H1 (cell line): Measurements from ENCODE around the gene HECTD4. TPM values are rescaled to one million over a fixed set of nuclear protein-coding genes. Genes with fewer than 3 reads are reported as not detected.

Experiments used
- CTCF ChIA-PET: fragments of 300-600 bp; sonication (Branson Sonifier 250); formaldehyde crosslinking; loops from one replicate; lab custom pipeline; 2021; ENCODE audit not compliant: partially characterized antibody; lab: Charles Lee
- POLR2A ChIA-PET: fragments of 300-600 bp; sonication (Branson Sonifier 250); formaldehyde crosslinking; loops from one replicate; lab custom pipeline; 2021; ENCODE audit warnings: inconsistent platforms; ENCODE audit not compliant: partially characterized antibody; lab: Charles Lee
- DNase-seq, 2 experiments: peaks; one replicate each; pipeline versions ENCODE4 v3.0.0 to v3.0.0-alpha.2; 2010 to 2022; ENCODE audit warnings: low spot score in 2 of 2, low read depth in 1 of 2, mixed read lengths in 1 of 2
- FAIRE-seq: peaks from 2 replicates; lab custom pipeline; 2011; peaks lifted over from hg19 to GRCh38; lab: Jason Lieb, UNC
- H2AFZ ChIP-seq: 2 replicates; pipeline ENCODE4 v1.8.1; 2012; ENCODE audit warnings: low read length, inconsistent platforms
- H2AK5ac ChIP-seq: 2 replicates; pipeline ENCODE4 v1.6.1; 2013; ENCODE audit warnings: low read depth, low read length
- H2BK120ac ChIP-seq: replicated peaks from 2 replicates; pipeline ENCODE3; 2013; ENCODE audit warnings: low read depth, low read length, inconsistent platforms
- H2BK12ac ChIP-seq: 2 replicates; pipeline ENCODE4 v1.6.1; 2013; ENCODE audit warnings: low read depth, low read length
- H2BK15ac ChIP-seq: 2 replicates; pipeline ENCODE4 v1.6.1; 2013; ENCODE audit warnings: low read length
- H2BK20ac ChIP-seq: 2 replicates; pipeline ENCODE4 v1.6.1; 2013; ENCODE audit warnings: low read length
- H2BK5ac ChIP-seq: 2 replicates; pipeline ENCODE4 v1.6.1; 2013; ENCODE audit warnings: low read depth, low read length
- H3K14ac ChIP-seq: 2 replicates; pipeline ENCODE4 v1.6.1; 2013; ENCODE audit warnings: inconsistent platforms; ENCODE audit not compliant: insufficient read length
- H3K18ac ChIP-seq: 2 replicates; pipeline ENCODE4 v1.6.1; 2013; ENCODE audit warnings: low read length; ENCODE audit errors: extremely low read depth
- H3K23ac ChIP-seq: 2 replicates; pipeline ENCODE4 v1.6.1; 2013; ENCODE audit warnings: inconsistent platforms; ENCODE audit not compliant: insufficient read length
- H3K23me2 ChIP-seq: 2 replicates; pipeline ENCODE4 v1.6.1; 2013; ENCODE audit warnings: low read depth, low read length
- H3K27ac ChIP-seq: 2 replicates; pipeline ENCODE4 v1.6.1; 2011; ENCODE audit warnings: low read depth, low read length, inconsistent platforms
- H3K27me3 ChIP-seq, 4 experiments: replicated peaks in 1 of 4; 1 replicate in 1 of 4; 2 replicates in 3 of 4; pipeline versions ENCODE4 v1.6.1 to v1.8.1; 2011 to 2013; ENCODE audit warnings: low read length in 3 of 4, mild to moderate bottlenecking in 3 of 4, inconsistent platforms in 2 of 4, mixed read lengths in 2 of 4, moderate library complexity in 1 of 4; ENCODE audit not compliant: control insufficient read depth in 3 of 4, insufficient read depth in 3 of 4; ENCODE audit errors: extremely low read depth in 1 of 4
- H3K36me3 ChIP-seq, 4 experiments: 2 replicates each; pipeline versions ENCODE4 v1.6.1 to v1.8.1; 2011 to 2013; ENCODE audit warnings: mild to moderate bottlenecking in 4 of 4, low read length in 3 of 4, moderate library complexity in 2 of 4, control low read depth in 1 of 4, inconsistent platforms in 1 of 4; ENCODE audit not compliant: insufficient read depth in 4 of 4, control insufficient read depth in 2 of 4
- H3K4ac ChIP-seq: replicated peaks from 2 replicates; pipeline ENCODE3; 2013; ENCODE audit warnings: low read length, low read depth, mixed read lengths, inconsistent platforms; ENCODE audit not compliant: insufficient read length
- H3K4me1 ChIP-seq, 4 experiments: replicated peaks in 1 of 4; 1 replicate in 1 of 4; 2 replicates in 3 of 4; pipeline versions ENCODE4 v1.6.1 to v1.8.1; 2011 to 2013; ENCODE audit warnings: low read length in 3 of 4, inconsistent platforms in 2 of 4, mixed read lengths in 1 of 4; ENCODE audit not compliant: insufficient read depth in 4 of 4, control insufficient read depth in 3 of 4
- H3K4me2 ChIP-seq, 2 experiments: 2 replicates each; pipeline versions ENCODE4 v1.6.1 to v1.8.1; 2011 to 2013; ENCODE audit warnings: low read depth in 2 of 2, low read length in 2 of 2, control low read depth in 1 of 2, inconsistent platforms in 1 of 2, mild to moderate bottlenecking in 1 of 2; ENCODE audit not compliant: insufficient read depth in 1 of 2
- H3K4me3 ChIP-seq, 4 experiments: fragments of 200-600, 300-600 bp in 1 of 4; sonication (generic), shearing (Covaris generic), sonication (Bioruptor Twin) in 1 of 4; 2 replicates each; pipeline versions ENCODE4 v1.5.1 to v1.8.1; 2011 to 2016; ENCODE audit warnings: low read length in 4 of 4, low read depth in 3 of 4, control low read depth in 2 of 4, inconsistent platforms in 2 of 4, mild to moderate bottlenecking in 2 of 4, mixed read lengths in 1 of 4, moderate library complexity in 1 of 4; ENCODE audit not compliant: insufficient read depth in 2 of 4; ENCODE audit errors: extremely low read depth in 1 of 4
- H3K56ac ChIP-seq: replicated peaks from 2 replicates; pipeline ENCODE3; 2013; ENCODE audit warnings: low read depth, mild to moderate bottlenecking, mixed read lengths, low read length, inconsistent platforms; ENCODE audit not compliant: insufficient read length
- H3K79me1 ChIP-seq: 2 replicates; pipeline ENCODE4 v1.6.1; 2013; ENCODE audit warnings: low read depth, low read length, control low read depth
- H3K79me2 ChIP-seq, 2 experiments: 2 replicates each; pipeline versions ENCODE4 v1.6.1 to v1.8.1; 2012 to 2013; ENCODE audit warnings: low read length in 2 of 2, mild to moderate bottlenecking in 2 of 2, inconsistent platforms in 1 of 2; ENCODE audit not compliant: insufficient read depth in 2 of 2, control insufficient read depth in 1 of 2
- H3K9ac ChIP-seq, 4 experiments: replicated peaks in 1 of 4; 1 replicate in 1 of 4; 2 replicates in 3 of 4; pipeline versions ENCODE4 v1.6.1 to v1.8.1; 2011 to 2013; ENCODE audit warnings: low read depth in 3 of 4, low read length in 3 of 4, control low read depth in 2 of 4, mild to moderate bottlenecking in 2 of 4, moderate library complexity in 2 of 4, inconsistent platforms in 1 of 4; ENCODE audit errors: extremely low read depth in 1 of 4
- H3K9me3 ChIP-seq, 2 experiments: 2 replicates each; pipeline versions ENCODE4 v1.6.1 to v1.8.1; 2012 to 2013; ENCODE audit warnings: mild to moderate bottlenecking in 2 of 2, moderate library complexity in 2 of 2, control low read depth in 1 of 2, inconsistent platforms in 1 of 2, low read depth in 1 of 2, low read length in 1 of 2, mixed read lengths in 1 of 2; ENCODE audit not compliant: insufficient read depth in 2 of 2
- H4K20me1 ChIP-seq, 2 experiments: replicated peaks in 1 of 2; 2 replicates each; pipeline versions ENCODE3 to v1.8.1; 2011 to 2013; ENCODE audit warnings: inconsistent platforms in 2 of 2, low read length in 2 of 2, mild to moderate bottlenecking in 1 of 2; ENCODE audit not compliant: insufficient read depth in 2 of 2, control insufficient read depth in 1 of 2
- H4K5ac ChIP-seq: 2 replicates; pipeline ENCODE4 v1.6.1; 2013; ENCODE audit warnings: low read length, low read depth, mixed read lengths, inconsistent platforms; ENCODE audit not compliant: insufficient read length
- H4K8ac ChIP-seq: 2 replicates; pipeline ENCODE4 v1.8.0; 2013; ENCODE audit warnings: mild to moderate bottlenecking, moderate library complexity, low read length, inconsistent platforms; ENCODE audit not compliant: insufficient read depth; ENCODE audit errors: extremely low read depth
- H4K91ac ChIP-seq: replicated peaks from 2 replicates; pipeline ENCODE3; 2013; ENCODE audit warnings: low read length, mixed read lengths, inconsistent platforms; ENCODE audit not compliant: insufficient read length
- BRCA1 ChIP-seq: IDR thresholded peaks from 2 replicates; pipeline ENCODE4 v1.6.1; 2012; ENCODE audit warnings: low read depth, low read length, improper control_type of control experiment
- CHD2 ChIP-seq: IDR thresholded peaks from 2 replicates; pipeline ENCODE4 v1.6.1; 2012; ENCODE audit warnings: low read length, improper control_type of control experiment
- CREB1 ChIP-seq: IDR thresholded peaks from 2 replicates; pipeline ENCODE4 v1.6.1; 2012; ENCODE audit warnings: inconsistent platforms
- FOSL1 ChIP-seq: IDR thresholded peaks from 2 replicates; pipeline ENCODE4 v1.6.1; 2011; ENCODE audit warnings: mild to moderate bottlenecking, low read depth, low read length, moderate library complexity; ENCODE audit not compliant: insufficient read depth
- JUND ChIP-seq: IDR thresholded peaks from 2 replicates; pipeline ENCODE4 v1.6.1; 2011; ENCODE audit warnings: mild to moderate bottlenecking, improper control_type of control experiment, low read length
- KDM5A ChIP-seq: fragments of 200-600 bp; IDR thresholded peaks from 2 replicates; pipeline ENCODE4 v1.7.1; 2012; ENCODE audit warnings: mild to moderate bottlenecking, low read length, inconsistent platforms, mixed read lengths
- RXRA ChIP-seq: IDR thresholded peaks from 2 replicates; pipeline ENCODE4 v1.6.1; 2011; ENCODE audit warnings: low read depth, mild to moderate bottlenecking, low read length, moderate library complexity; ENCODE audit not compliant: insufficient read depth
- SUZ12 ChIP-seq: fragments of 200-600 bp; sonication (generic); IDR thresholded peaks from 2 replicates; pipeline ENCODE4 v1.6.1; 2012; ENCODE audit warnings: mild to moderate bottlenecking, inconsistent platforms, low read length, moderate library complexity, mixed read lengths
- TCF12 ChIP-seq: IDR thresholded peaks from 2 replicates; pipeline ENCODE4 v1.6.1; 2011; ENCODE audit warnings: low read depth, mild to moderate bottlenecking, low read length
- WGBS, 2 experiments: shearing (Covaris generic) in 1 of 2; methylation state at CpG; one replicate each; pipeline versions ENCODE4 v1.1.6 to v1.1.7; 2013 to 2015; ENCODE audit warnings: low lambda C conversion rate in 2 of 2, mixed read lengths in 2 of 2, inconsistent platforms in 1 of 2, low coverage in 1 of 2, missing lambda C conversion rate in 1 of 2; ENCODE audit not compliant: insufficient replicate concordance in 2 of 2, insufficient coverage in 1 of 2, insufficient read length in 1 of 2; ENCODE audit errors: extremely low coverage in 1 of 2, missing lambda C conversion rate in 1 of 2; 5-methylcytosine and 5-hydroxymethylcytosine counted together
- polyA plus RNA-seq, 7 experiments: library from polyadenylated mRNA; depleted of rRNA in 3 of 7; stranded (reverse) in 5 of 7; unstranded in 2 of 7; fragments of >200 nt in 5 of 7; fragments of 200-250 nt in 2 of 7; gene quantifications; 1 replicate in 5 of 7; 2 replicates in 1 of 7; 4 replicates in 1 of 7; pipeline versions ENCODE4 v1.2.1 to v1.2.3, GENCODE V29; 2011 to 2013; ENCODE audit warnings: missing spikeins in 2 of 7, mixed read lengths in 2 of 7
- total RNA-seq: library from RNA; stranded (reverse); fragmentation: NEBNext Ultra II Directional; extraction: Animal tissue kit (Norgen Biotek cat#: 25700); gene quantifications from 2 replicates; pipeline ENCODE4 v1.2.1, GENCODE V29; 2021

HECTD4 gene
- total and polyA plus RNA-seq, 2 of the 8 experiments (the other 6 are each of a cell fraction or from before 2014, with no cell fraction given) = 6.5 to 33.7 TPM

GRCh38 chr12:112341046-112341825 lies 41.0 kb downstream of the HECTD4 start:
- Histone ChIP-seq H3K27ac (no peak overlapping the region), H2BK12ac (no peak overlapping the region), H3K23me2 (peaks cover 2% of the 10 kb centered on the region; the same call in 1 of the 2 replicates), H3K79me1 (0 out of 2 replicates have a peak, but pooled peaks cover 3% of the 10 kb centered on the region), H3K4me3 (no peak overlapping the region), H3K18ac (no peak overlapping the region), H3K9me3 (no peaks in the 10 kb centered on the region), H3K9ac (no peak overlapping the region), H4K91ac (no peak overlapping the region), H3K4me2 (no peak overlapping the region), H2AFZ (no peak overlapping the region), H4K8ac (no peak overlapping the region), H2BK15ac (no peak overlapping the region), H3K27me3 (no peaks in the 10 kb centered on the region), H4K5ac (no peak overlapping the region), H3K23ac (no peak overlapping the region), H4K20me1 (peaks cover 0 to 7% of the 10 kb centered on the region in 2 experiments), H3K14ac (no peak overlapping the region), H3K79me2 (peaks cover 0 to 72% of the 10 kb centered on the region in 2 experiments; a peak in 2 of 4 replicates), H3K4ac (no peak overlapping the region), H3K4me1 (peaks cover 0 to 8% (median 0%) of the 10 kb centered on the region in 4 experiments; a peak in 2 of 7 replicates), H2BK20ac (no peak overlapping the region), H2BK120ac (no peak overlapping the region), H2BK5ac (no peak overlapping the region), H2AK5ac (no peak overlapping the region), H3K56ac (no peak overlapping the region), H3K36me3 (no peaks in the 10 kb centered on the region)
- WGBS, 2 experiments = 91% methylated on average over 4 of the region's 4 CpGs; no CpG with 5 or more reads in 1 of the 2 experiments
- FAIRE-seq (no peak), DNase-seq (no peak)
- ChIA-PET CTCF (interaction anchor here (1.1 to 2.0 kb wide), 2 partner anchors 15 to 80 kb away, joined by 4 to 7 read pairs; no protein-coding TSS in a partner anchor), POLR2A (no interaction called here)
- no peak for TF ChIP-seq TCF12
- TF ChIP-seq RXRA = no peak
- no peak for TF ChIP-seq SUZ12
- TF ChIP-seq JUND = no peak
- TF ChIP-seq CREB1 = no peak
- TF ChIP-seq KDM5A = no peak
- no peak for TF ChIP-seq CHD2
- no peak for TF ChIP-seq BRCA1
- TF ChIP-seq FOSL1 = no peak
